H9 (cell line): ENCODE data around the gene DPF3. TPM values are rescaled to one million over a fixed set of nuclear protein-coding genes. Genes with fewer than 3 reads are reported as not detected.

Experiments used
- DNase-seq: peaks from one replicate; pipeline ENCODE4 v3.0.0-alpha.2; 2017
- H2AFZ ChIP-seq: one replicate; pipeline ENCODE4 v1.6.1; 2013; ENCODE audit warnings: mild to moderate bottlenecking, low read length, control low read depth, moderate library complexity
- H2AK5ac ChIP-seq: 2 replicates; pipeline ENCODE4 v1.6.1; 2013; ENCODE audit warnings: low read length, control low read depth, mixed read lengths; ENCODE audit not compliant: insufficient read length
- H2BK120ac ChIP-seq: one replicate; pipeline ENCODE4 v1.6.1; 2013; ENCODE audit warnings: low read depth, mild to moderate bottlenecking, low read length, control low read depth, inconsistent platforms; ENCODE audit not compliant: poor library complexity, severe bottlenecking
- H2BK12ac ChIP-seq: 2 replicates; pipeline ENCODE4 v1.6.1; 2013; ENCODE audit warnings: low read length, control low read depth, mixed read lengths, low read depth; ENCODE audit not compliant: insufficient read length
- H2BK15ac ChIP-seq: 2 replicates; pipeline ENCODE4 v1.6.1; 2013; ENCODE audit warnings: low read depth, low read length, control low read depth
- H2BK20ac ChIP-seq: one replicate; pipeline ENCODE4 v1.6.1; 2013; ENCODE audit warnings: low read depth, mild to moderate bottlenecking, low read length, control low read depth, inconsistent platforms; ENCODE audit not compliant: poor library complexity, severe bottlenecking
- H2BK5ac ChIP-seq: 2 replicates; pipeline ENCODE4 v1.6.1; 2013; ENCODE audit warnings: low read length, control low read depth, mixed read lengths; ENCODE audit not compliant: insufficient read length
- H3K14ac ChIP-seq: 2 replicates; pipeline ENCODE4 v1.6.1; 2013; ENCODE audit warnings: low read length, control low read depth; ENCODE audit not compliant: insufficient read depth
- H3K18ac ChIP-seq: 2 replicates; pipeline ENCODE4 v1.6.1; 2013; ENCODE audit warnings: low read depth, mild to moderate bottlenecking, mixed read lengths, low read length, control low read depth; ENCODE audit not compliant: insufficient read length
- H3K23ac ChIP-seq: 2 replicates; pipeline ENCODE4 v1.6.1; 2013; ENCODE audit warnings: low read length, control low read depth, mixed read lengths, low read depth; ENCODE audit not compliant: insufficient read length
- H3K23me2 ChIP-seq: 2 replicates; pipeline ENCODE4 v1.6.1; 2013; ENCODE audit warnings: low read depth, mild to moderate bottlenecking, mixed read lengths, low read length, control low read depth; ENCODE audit not compliant: insufficient read length, poor library complexity, severe bottlenecking
- H3K27ac ChIP-seq: 2 replicates; pipeline ENCODE4 v1.5.1; 2013; ENCODE audit warnings: low read length, control low read depth, mixed read lengths, low read depth; ENCODE audit not compliant: insufficient read length
- H3K27me3 ChIP-seq: 2 replicates; pipeline ENCODE4 v1.6.1; 2013; ENCODE audit warnings: low read length, control low read depth, inconsistent platforms; ENCODE audit not compliant: insufficient read depth
- H3K4ac ChIP-seq: 2 replicates; pipeline ENCODE4 v1.6.1; 2013; ENCODE audit warnings: low read depth, mild to moderate bottlenecking, control low read depth, inconsistent platforms, low read length, moderate library complexity
- H3K4me1 ChIP-seq: 2 replicates; pipeline ENCODE4 v1.6.1; 2013; ENCODE audit warnings: low read length, control low read depth, inconsistent platforms; ENCODE audit not compliant: insufficient read depth
- H3K4me2 ChIP-seq: 2 replicates; pipeline ENCODE4 v1.6.1; 2013; ENCODE audit warnings: low read length, control low read depth, mixed read lengths; ENCODE audit not compliant: insufficient read length, insufficient read depth
- H3K56ac ChIP-seq: 2 replicates; pipeline ENCODE4 v1.6.1; 2013; ENCODE audit warnings: low read depth, mild to moderate bottlenecking, mixed read lengths, low read length, control low read depth; ENCODE audit not compliant: insufficient read length
- H3K79me1 ChIP-seq: 2 replicates; pipeline ENCODE4 v1.6.1; 2013; ENCODE audit warnings: low read depth, mild to moderate bottlenecking, moderate library complexity, low read length, control low read depth, inconsistent platforms; ENCODE audit not compliant: insufficient read depth, poor library complexity, severe bottlenecking
- H3K79me2 ChIP-seq: 2 replicates; pipeline ENCODE4 v1.6.1; 2013; ENCODE audit warnings: low read length, control low read depth, inconsistent platforms; ENCODE audit not compliant: insufficient read depth
- H3K9ac ChIP-seq: 2 replicates; pipeline ENCODE4 v1.6.1; 2013; ENCODE audit warnings: low read length, control low read depth, mixed read lengths; ENCODE audit not compliant: insufficient read length; ENCODE audit errors: extremely low read depth
- H3K9me3 ChIP-seq: one replicate; pipeline ENCODE4 v1.6.1; 2013; ENCODE audit warnings: low read depth, low read length, inconsistent platforms; ENCODE audit not compliant: control insufficient read depth
- H3T11ph ChIP-seq: one replicate; pipeline ENCODE4 v1.6.1; 2013; ENCODE audit warnings: mild to moderate bottlenecking, low read length, control low read depth, inconsistent platforms
- H4K20me1 ChIP-seq: one replicate; pipeline ENCODE4 v1.6.1; 2013; ENCODE audit not compliant: control insufficient read depth, insufficient read length, insufficient read depth
- H4K5ac ChIP-seq: 2 replicates; pipeline ENCODE4 v1.6.1; 2013; ENCODE audit warnings: low read depth, mild to moderate bottlenecking, mixed read lengths, low read length, control low read depth; ENCODE audit not compliant: insufficient read length
- H4K8ac ChIP-seq: replicated peaks from 2 replicates; pipeline ENCODE4 v1.6.1; 2013; ENCODE audit warnings: low read length, control low read depth, mixed read lengths, low read depth; ENCODE audit not compliant: insufficient read length
- H4K91ac ChIP-seq: 2 replicates; pipeline ENCODE4 v1.6.1; 2013; ENCODE audit warnings: low read depth, mild to moderate bottlenecking, moderate library complexity, mixed read lengths, low read length, control low read depth; ENCODE audit not compliant: insufficient read length
- H3K27ac Mint-ChIP-seq, 3 experiments: 2 replicates in 2 of 3; 3 replicates in 1 of 3; pipeline ENCODE4 v1.8.0; 2020 to 2021; ENCODE audit warnings: mixed read lengths in 3 of 3, mild to moderate bottlenecking in 1 of 3, moderate library complexity in 1 of 3
- H3K27me3 Mint-ChIP-seq: 2 replicates; pipeline ENCODE4 v1.8.0; 2021; ENCODE audit warnings: low read depth, mild to moderate bottlenecking, moderate library complexity, mixed read lengths
- H3K36me3 Mint-ChIP-seq, 3 experiments: 2 replicates in 2 of 3; 3 replicates in 1 of 3; pipeline ENCODE4 v1.8.0; 2020 to 2021; ENCODE audit warnings: low read depth in 3 of 3, mixed read lengths in 3 of 3; ENCODE audit not compliant: insufficient read depth in 1 of 3
- H3K4me1 Mint-ChIP-seq, 2 experiments: 2 replicates each; pipeline ENCODE4 v1.8.0; 2020; ENCODE audit warnings: mixed read lengths in 2 of 2
- H3K4me3 Mint-ChIP-seq, 2 experiments: 2 replicates in 1 of 2; 3 replicates in 1 of 2; pipeline ENCODE4 v1.8.0; 2020 to 2021; ENCODE audit warnings: mild to moderate bottlenecking in 2 of 2, mixed read lengths in 2 of 2, moderate library complexity in 1 of 2
- H3K9me3 Mint-ChIP-seq, 2 experiments: 2 replicates in 1 of 2; 3 replicates in 1 of 2; pipeline ENCODE4 v1.8.0; 2020; ENCODE audit warnings: mild to moderate bottlenecking in 2 of 2, mixed read lengths in 2 of 2, moderate library complexity in 1 of 2
- CTCF ChIP-seq: fragments of 200-600 bp; sonication (generic); conservative IDR thresholded peaks from 3 replicates; pipeline ENCODE4 v1.8.0; 2021; ENCODE audit warnings: antibody characterized with exemption, mild to moderate bottlenecking
- WGBS: extraction: QIAGEN DNeasy Blood & Tissue Kit; methylation state at CpG from one replicate; pipeline ENCODE4 v1.1.7; 2013; ENCODE audit warnings: missing lambda C conversion rate, low lambda C conversion rate, mixed read lengths; ENCODE audit not compliant: insufficient read length; ENCODE audit errors: extremely low coverage; 5-methylcytosine and 5-hydroxymethylcytosine counted together
- total RNA-seq: library from RNA; stranded (reverse); gene quantifications from 2 replicates; pipeline ENCODE4 v1.2.1, GENCODE V29; 2021

The DPF3 gene
- total RNA-seq, 1 experiment from 2014 or later: not detected

GRCh38 chr14:72775923-72776554 is 117.9 kb downstream of the DPF3 start:
- no peak overlapping the region for H3K14ac ChIP-seq
- H3K9me3 Mint-ChIP-seq: peaks cover 8 to 11% of the 10 kb centered on the region in 2 experiments; a peak in 4 of 5 replicates
- H3K56ac ChIP-seq: no peak overlapping the region
- no peak overlapping the region for H2BK15ac ChIP-seq
- peaks cover 0 to 9% (median 2%) of the 10 kb centered on the region in 3 experiments; a peak in 3 of 7 replicates for H3K36me3 Mint-ChIP-seq
- H2BK5ac ChIP-seq: no peak overlapping the region
- H3K18ac ChIP-seq: no peak overlapping the region
- no peak overlapping the region for H2BK20ac ChIP-seq
- no peak overlapping the region for H4K8ac ChIP-seq
- no peaks in the 10 kb centered on the region for H3K79me2 ChIP-seq
- no peak overlapping the region for H2AK5ac ChIP-seq
- peaks cover 8% of the 10 kb centered on the region for H3K9me3 ChIP-seq
- no peak overlapping the region for H3K27ac Mint-ChIP-seq
- no peaks in the 10 kb centered on the region for H3K4me1 ChIP-seq
- H4K20me1 ChIP-seq: no peaks in the 10 kb centered on the region
- H2BK12ac ChIP-seq: no peak overlapping the region
- H3K27me3 ChIP-seq: no peaks in the 10 kb centered on the region
- no peaks in the 10 kb centered on the region for H3K79me1 ChIP-seq
- H3K4me1 Mint-ChIP-seq: peaks cover 7 to 12% of the 10 kb centered on the region in 2 experiments
- H3K9ac ChIP-seq: no peak overlapping the region
- no peaks in the 10 kb centered on the region for H3K23me2 ChIP-seq
- no peak overlapping the region for H4K91ac ChIP-seq
- no peak for DNase-seq
- no peak overlapping the region for H2AFZ ChIP-seq
- no peak overlapping the region for H3K4me3 Mint-ChIP-seq
- no peak overlapping the region for H4K5ac ChIP-seq
- WGBS: no CpG with 5 or more reads among the region's 2 CpGs
- TF ChIP-seq CTCF: no peak
- peaks cover 6% of the 10 kb centered on the region for H3K27me3 Mint-ChIP-seq
- no peak overlapping the region for H2BK120ac ChIP-seq
- no peak overlapping the region for H3K4ac ChIP-seq
- H3K4me2 ChIP-seq: no peak overlapping the region
- no peak overlapping the region for H3K27ac ChIP-seq
- H3T11ph ChIP-seq: no peak overlapping the region
- H3K23ac ChIP-seq: no peak overlapping the region
